GM18858 (cell line): ENCODE results near the gene ADGRV1.

Experiments used
- ATAC-seq: cut with Tn5 transposase; IDR thresholded peaks from one replicate; pipeline ENCODE4 v1.9.1; 2021; ENCODE audit not compliant: unreplicated experiment

Gene ADGRV1

DNA sequence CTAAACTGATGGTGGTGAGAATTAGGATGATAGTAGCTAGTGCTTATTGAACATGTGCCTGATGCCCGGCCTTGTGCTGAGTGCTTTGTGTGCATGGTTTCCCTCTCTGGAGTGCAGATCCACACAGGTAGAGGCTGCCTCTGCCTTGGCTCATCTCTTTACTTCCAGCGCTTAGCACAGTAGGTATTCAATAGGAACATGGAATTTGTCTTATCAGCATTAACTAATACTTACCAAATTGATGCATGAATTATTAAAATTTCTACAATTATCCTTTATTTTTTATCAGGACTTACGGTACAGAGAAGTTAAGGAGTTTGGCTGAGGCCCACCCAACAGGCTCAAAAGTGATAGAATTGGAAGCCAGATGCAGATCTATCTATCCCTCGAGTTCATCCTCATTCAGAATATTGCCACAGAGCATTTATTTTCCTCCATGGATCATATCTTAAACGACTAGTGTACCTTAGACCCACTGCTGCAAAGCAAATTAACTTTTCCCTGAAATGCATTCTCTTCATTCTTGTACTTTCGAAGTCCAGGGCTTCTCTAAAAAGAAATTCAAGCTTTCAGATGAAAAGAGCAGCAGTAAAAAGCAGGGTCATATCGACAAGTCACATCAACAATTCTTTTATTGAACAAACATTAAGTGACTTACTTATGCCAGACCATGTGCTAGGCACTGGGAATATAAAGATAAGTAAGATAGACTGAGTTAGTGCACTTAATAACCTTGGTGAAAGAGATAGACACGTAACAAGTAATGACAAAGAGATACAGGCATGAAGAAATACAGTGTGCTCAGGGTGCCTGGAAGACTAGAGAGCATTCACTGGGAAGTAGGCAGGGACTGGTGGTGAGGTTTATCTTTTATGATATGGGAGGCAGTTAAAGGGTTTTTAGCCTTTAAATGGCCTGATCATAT lies 534.5 kb downstream of the ADGRV1 start:
- no peak for ATAC-seq

DNA sequence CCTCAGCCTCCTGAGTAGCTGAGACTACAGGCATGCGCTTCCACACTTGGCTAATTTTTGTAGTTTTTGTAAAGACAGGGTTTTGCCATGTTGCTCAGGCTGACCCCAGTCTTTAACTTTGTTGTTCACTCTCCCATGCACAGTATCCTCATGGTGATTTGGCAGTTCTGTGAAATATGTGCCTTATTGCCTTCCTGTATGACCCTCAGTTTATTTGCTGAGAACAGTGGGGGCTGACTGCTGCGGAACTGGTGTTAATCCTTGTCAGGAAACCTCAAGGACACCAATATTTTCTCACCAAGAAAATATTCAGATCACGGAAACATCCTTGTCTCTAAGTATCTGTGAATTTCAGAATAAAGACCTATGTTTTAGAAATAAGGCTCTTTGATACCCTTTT lies 536.7 kb downstream of the ADGRV1 start:
- ATAC-seq, result no peak

GRCh38 chr5:91095786-91096385 lies 537.3 kb downstream of the ADGRV1 start:
- ATAC-seq, result no peak

DNA sequence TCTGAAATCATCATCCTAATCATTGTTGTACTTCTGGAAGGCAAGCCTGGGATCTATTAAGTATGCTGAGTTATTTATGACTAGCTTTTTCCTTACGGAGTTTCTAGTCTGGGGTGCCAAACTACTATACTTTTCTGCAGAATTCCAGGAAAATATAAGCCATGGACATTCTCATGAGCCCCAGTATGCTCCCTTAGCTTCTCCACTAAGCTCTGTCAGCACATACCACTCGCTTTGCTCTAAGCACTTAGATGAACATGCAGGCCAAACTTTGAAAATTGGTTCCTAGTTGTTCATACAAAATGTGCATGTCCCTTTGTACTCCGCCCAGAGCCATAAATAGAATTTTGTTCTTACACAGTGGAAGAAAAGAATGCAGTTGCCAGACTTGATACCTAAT lies 539.9 kb downstream of the ADGRV1 start:
- ATAC-seq, result no peak

DNA sequence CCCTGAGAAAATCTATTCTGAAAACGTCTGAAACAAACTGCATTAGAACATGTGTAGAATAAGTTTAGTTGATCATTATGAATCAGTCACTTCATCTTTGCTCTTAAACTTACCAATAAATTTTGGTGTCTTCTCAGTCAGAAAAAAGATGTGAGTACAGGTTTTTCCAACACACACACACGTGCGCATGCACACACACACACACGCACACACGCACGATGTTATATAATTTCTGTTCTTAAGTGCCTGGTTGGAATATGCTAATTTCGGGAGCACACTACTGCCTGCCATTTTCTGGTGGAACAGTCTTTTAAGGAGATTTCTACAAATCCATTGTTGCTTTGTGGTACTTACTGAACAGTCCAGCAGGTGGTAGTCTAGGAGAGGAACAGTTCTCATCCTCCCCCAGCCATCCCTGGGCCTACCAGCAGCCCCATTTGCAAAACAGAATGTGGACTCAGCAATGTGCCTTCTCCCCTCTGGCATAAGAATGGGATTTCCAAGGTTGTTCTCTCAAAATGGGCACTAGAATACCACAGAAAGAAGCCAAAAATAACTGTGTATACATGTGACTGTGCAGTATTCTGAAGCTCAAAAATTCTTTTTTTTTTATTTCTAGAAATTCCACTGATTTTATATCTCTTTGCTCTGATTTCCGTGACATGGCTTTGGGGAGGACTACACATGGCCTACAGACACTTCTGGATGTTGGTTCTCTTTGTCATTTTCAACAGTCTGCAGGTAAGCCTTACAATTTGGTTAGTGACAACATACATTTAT lies 543.2 kb downstream of the ADGRV1 start:
- peak; percentile 96 for ATAC-seq

- no peak for ATAC-seq
These were observed 544.9 kb downstream of the ADGRV1 start for GRCh38 chr5:91103353-91104061.

DNA sequence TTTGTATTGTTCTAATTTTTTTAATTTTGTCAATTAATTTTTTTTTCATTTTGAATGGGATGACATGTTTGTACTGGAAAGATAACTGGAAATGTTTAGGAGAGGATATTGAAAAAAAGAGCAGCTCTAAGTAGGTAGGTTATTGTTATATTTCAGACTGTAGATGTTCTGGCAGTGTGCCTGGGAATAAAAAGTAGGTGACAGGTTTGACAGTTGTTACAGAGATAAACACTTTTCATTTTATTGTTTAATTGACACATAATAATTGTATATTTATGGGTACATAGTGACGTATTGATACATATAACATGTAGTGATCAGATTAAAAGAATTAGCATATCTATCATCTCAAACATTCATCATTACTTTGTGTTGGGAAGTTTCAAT lies 545.5 kb downstream of the ADGRV1 start:
- ATAC-seq, result no peak

- no peak for ATAC-seq
These were observed 548.4 kb downstream of the ADGRV1 start for GRCh38 chr5:91106842-91107511.

DNA sequence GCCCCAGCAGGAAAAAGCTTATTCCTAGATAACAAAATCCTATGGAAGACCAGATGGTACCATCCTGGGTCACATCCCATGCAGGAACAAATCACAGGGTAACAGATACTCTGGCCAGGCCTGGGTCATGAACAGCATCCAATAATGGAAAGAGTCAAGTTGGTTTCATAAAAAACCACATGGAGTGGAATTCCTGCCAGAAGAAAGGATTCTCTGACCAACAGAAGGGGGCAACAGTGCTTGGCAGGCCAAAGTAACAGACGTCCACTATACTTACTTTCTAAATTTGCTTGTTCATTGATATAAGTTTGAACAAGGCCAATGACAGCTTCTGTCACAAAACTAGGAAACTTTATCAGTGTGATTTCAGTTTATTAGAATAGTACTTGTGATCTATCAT lies 551.0 kb downstream of the ADGRV1 start:
- no peak for ATAC-seq

GRCh38 chr5:91110686-91111085 lies 552.1 kb downstream of the ADGRV1 start:
- no peak for ATAC-seq

GRCh38 chr5:91111473-91112238 lies 553.1 kb downstream of the ADGRV1 start:
- ATAC-seq, result no peak

- ATAC-seq, result no peak
These were observed 556.1 kb downstream of the ADGRV1 start for GRCh38 chr5:91114658-91115057.

DNA sequence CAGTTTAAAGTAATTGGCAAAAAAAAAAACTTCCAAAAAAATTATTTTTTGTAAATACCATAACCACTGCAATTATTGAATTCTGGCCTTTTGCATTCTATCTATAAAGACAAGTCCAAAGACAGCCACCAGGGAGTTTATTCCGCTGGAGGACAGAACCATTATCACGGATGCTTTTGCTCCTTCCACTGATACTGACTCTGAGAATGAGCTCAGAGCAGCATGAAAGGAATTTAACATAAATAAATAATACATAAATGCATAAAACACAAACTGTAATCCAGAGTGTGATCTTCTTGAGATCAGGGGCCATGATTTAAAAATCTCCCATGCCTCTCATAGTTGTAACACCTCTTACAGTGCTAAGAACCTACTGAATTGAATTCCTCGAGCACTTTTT lies 559.8 kb downstream of the ADGRV1 start:
- no peak for ATAC-seq

- ATAC-seq, result no peak
These were observed 560.2 kb downstream of the ADGRV1 start for GRCh38 chr5:91118796-91119195.

- ATAC-seq, result no peak
These were observed 560.6 kb downstream of the ADGRV1 start for GRCh38 chr5:91119217-91119616.

DNA sequence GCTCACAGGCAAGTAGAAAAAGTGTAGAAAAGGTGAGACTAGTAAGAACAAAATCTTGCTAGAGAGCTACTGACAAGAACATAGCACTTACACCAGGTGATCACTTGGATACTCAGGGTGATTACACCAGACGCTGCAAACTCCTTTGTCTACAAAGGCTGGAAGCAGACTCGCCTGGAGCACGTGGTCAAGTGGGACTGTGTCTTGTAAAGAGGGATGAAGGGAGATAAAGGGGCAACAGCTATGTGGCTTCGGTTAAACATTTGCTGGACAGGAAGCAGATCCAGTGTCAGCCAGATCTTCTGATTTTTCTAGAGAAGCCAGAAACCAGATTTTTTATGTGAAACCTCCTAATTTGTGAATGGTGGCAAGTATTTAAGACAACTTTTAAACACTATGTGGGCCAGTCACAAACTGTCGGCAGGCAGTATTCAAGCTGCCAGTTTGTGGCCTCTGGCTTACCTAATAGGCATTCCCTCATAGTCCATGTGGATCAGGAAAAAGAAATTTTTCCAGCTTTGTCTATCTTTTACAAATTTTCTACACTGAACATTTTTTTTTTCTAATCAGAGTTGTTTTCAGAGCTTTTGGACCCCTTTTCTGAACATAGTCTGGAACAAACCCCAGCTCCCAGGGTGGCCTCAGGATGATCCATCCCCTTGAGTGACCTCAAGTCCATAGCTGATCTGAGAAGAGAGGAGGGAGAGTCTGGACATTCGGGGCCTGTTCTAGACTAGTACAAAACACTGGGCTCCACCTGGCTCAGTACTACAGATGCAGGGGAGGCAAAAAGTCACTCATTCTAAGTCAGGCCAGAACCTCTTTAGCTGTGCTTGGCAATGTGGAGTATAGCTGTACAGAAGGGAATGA lies 561.6 kb downstream of the ADGRV1 start:
- no peak for ATAC-seq

GRCh38 chr5:91121347-91121993 lies 562.9 kb downstream of the ADGRV1 start:
- no peak for ATAC-seq

DNA sequence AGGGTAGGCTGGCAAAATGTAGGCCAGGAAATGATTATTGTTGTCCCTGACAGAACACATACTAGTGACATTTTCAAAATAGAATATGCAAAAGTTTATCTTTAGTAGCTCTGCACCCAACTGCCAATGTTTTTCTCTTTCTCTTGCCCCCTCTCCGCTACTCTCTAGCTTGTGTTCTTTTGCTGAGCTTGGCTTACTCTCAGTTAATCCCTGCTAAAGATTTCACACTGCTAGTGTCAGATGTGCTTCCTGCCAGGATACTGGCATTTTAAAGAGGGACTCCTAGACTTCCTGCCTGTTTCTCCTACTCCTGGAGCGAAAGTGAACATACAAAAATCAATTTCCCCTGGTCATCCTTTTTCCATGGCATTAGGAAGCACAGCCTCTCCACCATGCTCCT lies 564.1 kb downstream of the ADGRV1 start:
- no peak for ATAC-seq
